ENCODE data around the gene GABBR2.
"Not testable (repeated sequence)": the region's sequence is repeated elsewhere in the genome, so short reads cannot be mapped to it uniquely, and the experiment has no call there.

The GABBR2 gene

DNA sequence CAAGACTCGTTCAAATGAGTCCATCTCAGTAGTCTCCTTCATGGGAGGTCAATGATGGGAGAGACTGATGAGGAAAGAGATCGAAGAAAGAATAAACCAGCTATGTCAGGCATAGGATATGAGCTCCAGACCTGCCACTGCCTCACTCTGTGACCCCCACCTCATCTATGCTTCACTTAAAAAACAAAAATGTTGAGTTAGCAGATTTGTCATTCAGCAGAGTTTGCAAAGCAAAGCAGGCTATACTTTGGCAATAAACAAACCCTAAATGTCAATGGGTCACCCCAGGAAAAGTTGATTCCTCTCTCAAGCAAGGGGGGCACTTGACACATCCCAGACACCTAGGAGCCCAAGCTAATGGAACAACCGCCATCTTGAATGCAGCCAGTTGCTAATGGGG is 117.0 kb downstream of the GABBR2 start:
- no peak for DNase-seq

DNA sequence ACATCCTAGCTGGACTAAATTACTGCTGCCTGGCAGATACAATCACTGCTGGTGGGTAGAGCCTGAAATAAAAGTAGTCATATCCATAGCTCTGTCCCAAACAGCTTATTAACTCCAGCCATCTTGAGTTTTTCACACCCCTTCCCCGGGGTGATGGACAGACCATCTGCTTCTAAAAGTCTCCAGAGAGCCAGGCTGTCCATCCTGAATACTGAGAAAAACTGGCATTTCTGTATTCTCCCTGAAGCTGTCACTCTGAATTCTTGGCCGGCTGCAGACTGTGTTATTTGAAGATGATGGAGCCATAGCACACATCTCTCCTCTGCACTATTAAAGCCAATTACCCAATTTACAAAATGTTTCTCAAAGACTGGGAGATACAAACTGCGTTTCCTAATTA is 118.6 kb downstream of the GABBR2 start:
- DNase-seq, result no peak

GRCh38 chr9:98589102-98589501 is 119.6 kb downstream of the GABBR2 start:
- no peak for DNase-seq

- not testable (repeated sequence) for DNase-seq
These were observed 123.8 kb downstream of the GABBR2 start for GRCh38 chr9:98584853-98585438.

DNA sequence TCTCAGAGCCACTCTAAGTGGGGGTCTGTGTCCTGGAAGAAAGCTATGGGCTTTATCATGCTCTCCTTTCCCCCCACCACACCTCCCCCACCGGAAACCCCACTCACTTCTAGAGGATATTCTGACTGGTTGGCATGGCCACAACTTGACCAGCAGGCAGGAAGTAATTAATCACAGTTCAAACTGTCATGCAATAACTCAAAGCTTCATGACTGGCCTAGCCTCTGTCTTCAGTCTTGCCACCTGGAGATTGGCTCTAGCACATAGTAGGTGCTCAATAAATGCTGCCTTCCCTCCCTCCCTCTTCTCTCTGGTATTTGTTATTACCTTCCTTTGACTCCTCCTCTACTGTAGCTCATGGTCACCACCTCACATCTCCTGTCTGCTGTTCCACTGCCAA is 124.7 kb downstream of the GABBR2 start:
- DNase-seq, result peak; percentile 61

- DNase-seq, result no peak
These were observed 125.3 kb downstream of the GABBR2 start for GRCh38 chr9:98583417-98583816.

DNA sequence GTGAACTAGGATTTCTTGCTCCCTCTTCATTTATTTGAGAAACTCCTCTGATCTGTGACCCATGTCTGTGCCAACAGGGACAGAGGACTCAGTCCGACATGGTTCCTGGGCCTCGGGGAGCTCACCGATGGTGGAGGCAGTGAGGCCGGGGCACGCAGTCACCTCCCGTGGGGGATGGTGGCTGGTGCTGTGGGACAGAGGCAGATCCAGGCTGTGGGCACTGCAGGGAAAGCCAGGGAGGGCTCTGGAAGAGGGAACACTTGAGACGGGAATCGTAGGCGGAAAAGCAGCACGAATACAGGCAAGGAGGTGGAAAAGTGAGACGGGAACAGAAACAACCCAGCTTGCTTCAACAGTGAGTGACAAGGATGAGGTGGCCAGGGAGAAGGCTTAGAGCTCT is 127.8 kb downstream of the GABBR2 start:
- no peak for DNase-seq

DNA sequence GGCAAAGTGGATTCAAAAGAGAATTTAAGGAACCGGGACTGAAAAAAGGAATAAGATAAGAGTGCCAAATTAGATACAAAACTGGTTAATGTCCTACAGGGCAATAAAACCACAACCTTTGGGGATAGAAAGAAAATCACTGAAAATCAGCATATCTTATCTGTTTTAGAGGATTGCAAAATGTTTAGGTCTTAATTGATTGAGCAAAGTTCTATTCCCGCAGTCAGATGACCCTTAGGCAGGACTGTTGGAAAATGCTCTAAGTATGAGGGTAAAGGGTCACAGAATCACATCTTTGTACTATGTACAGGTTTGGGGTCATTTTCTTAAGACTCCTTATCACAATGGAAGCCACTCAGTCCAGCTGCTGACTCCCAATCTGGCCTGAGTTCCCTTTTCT is 129.0 kb downstream of the GABBR2 start:
- DNase-seq, result no peak

- DNase-seq, result no peak
These were observed 131.3 kb downstream of the GABBR2 start for GRCh38 chr9:98577446-98577845.

GRCh38 chr9:98576859-98577258 is 131.9 kb downstream of the GABBR2 start:
- DNase-seq, result no peak

DNA sequence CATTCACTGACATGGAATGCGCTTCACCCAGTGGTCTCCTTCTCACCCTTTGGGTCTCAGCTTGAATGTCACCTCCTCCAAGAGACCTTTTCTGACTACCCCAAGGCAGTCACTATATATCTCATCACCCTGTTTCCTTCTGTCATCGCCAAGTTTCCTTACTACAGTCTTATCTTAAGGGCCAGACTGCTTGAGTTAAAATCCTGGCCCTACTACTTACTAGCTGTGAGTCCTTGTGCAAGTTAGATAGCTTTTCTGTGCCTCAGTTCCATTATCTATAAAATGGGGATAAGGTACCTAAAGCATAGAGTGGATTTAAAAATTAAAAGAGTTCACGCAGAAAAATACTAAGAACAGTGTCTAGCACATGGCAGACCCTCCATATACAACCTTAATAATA is 132.4 kb downstream of the GABBR2 start:
- DNase-seq, result no peak

DNA sequence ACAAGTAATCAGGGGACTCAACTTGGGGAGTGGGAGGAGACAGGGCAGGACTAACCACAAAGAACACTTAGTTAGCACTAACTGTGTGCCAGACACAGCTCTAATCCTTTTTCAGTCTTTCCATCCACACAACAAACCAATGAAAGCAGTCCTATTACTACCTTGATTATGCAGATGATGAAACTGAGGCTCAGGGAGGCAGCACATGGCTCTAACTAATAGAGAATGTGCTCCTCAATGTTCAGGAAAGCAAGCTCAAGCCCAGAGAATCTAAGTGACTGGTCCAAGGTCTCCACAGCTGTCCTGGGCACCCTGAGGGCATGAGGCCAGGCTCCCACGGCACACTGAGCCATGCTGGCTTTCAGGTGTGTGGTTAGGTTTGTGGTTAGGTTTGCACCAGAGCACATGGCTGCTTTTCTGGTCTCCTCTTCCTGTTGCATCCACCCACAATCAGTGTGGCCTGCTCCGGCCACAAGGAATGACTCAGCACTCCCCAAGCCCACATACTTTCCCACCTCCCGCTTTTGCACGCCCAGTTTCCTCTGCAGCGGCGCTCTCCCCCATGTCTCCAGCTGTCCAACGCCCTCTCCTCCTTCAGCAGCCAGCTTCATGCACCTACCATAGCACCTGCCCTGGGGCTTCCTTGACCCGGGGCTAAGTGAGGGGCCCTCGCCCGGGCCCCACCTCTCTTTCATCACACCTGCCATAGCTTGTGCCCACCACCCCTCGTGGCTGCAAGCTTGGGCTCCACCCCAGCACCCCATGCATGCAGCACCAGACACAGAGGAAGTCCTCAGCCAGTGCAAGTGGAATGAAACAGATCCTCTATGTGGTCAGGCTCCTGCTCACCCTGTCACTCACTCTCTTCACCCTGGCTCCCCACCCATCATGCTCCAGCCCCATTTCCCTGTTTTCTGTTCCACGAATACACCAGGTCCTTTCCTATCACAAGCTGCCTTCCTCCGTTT is 133.1 kb downstream of the GABBR2 start:
- DNase-seq, result peak; percentile 94

- DNase-seq, result no peak
These were observed 134.9 kb downstream of the GABBR2 start for GRCh38 chr9:98573749-98574278.

DNA sequence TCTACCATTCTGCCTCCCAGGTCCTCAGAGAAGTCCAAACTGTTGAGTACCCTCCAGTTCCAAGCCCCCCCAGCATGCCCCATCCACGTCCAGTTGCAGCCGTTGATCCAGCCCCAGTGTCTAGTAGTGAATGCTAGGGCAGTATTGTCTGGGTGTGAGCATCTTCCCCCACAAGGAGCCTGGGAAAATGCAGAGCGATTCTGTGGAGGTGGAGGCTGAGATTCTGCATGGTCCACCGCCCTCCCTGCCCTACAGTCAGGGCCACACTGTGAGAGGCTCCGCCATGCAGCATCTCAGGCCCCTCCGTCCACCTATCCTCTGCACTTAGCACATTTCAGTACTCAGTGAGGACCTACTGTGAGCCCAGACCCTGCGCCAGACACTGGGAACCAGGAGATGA is 135.9 kb downstream of the GABBR2 start:
- no peak for DNase-seq

GRCh38 chr9:98572054-98572627 is 136.6 kb downstream of the GABBR2 start:
- no peak for DNase-seq

DNA sequence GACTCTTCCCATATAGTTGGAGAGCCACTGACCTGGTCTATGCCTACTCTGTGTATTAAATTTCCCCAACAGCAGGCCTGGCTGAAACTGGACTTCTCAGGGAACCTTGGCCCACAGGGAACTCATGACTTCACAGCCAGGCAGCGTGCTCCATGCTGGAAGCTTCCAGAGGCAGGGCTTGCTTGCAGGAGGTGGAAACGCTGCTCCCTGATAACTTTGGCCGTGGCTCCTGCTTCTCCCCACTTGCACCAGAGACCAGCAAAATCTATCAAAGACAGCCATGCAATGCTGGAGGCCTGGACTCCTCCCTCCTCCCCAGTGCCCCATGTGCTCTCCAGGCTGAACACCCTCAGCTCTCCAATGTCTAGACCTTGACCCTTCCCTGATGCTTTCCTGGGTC is 137.1 kb downstream of the GABBR2 start:
- DNase-seq, result no peak

DNA sequence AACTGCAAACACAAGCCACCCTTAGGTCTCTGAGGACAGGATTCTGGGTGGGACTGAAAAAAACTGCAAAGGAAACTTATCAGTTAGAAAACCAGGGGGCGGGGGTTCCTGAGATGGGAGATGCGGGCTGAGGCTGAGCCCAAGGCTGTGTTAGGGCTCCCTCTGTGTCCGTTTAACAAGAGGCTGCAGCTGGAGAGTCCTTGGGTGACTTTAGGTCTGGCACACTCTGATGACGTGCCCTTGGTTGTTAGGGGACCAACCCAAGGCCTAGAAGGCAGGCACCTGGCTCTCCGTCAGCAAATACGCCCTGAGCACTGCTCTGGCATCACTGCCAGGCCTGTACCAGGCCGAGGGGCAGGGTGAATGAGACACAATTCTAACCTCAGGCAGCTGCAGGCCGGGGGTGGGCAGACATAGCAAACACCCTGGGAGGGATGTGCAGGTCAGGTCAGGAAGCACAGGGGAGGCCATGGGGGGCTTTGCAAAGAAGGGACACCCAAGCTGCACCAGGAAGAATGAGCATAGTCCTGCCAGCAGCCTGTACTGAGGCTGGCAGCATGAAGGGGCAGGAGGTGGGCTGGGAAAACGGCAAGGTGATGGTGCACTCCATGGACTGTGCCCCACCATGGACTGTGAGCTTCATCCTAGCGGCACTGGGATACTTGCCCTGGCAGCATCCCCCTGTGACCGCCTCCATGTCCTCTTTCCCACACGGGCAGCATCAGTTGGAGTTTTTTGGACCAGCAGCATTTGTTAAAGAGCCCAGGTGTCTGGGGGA is 137.9 kb downstream of the GABBR2 start:
- no peak for DNase-seq

DNA sequence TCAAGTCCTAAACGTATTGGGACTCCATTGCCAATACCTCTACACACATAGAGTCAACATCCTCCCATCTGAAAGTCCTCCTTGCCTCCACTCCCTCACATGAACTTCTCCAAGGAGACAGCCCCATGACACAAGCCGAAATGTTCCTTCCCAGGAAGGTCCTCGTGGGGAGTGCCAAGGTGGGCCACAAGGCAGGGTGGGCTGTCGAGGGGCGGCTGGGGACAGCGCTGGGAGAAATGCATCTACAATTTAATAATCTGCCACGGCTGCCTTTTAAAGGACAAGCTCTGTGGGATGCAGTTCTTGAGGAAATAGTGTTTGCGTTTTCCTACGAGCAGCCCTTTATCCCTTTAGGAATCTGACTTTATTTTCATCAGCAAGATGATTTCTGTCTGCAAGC is 138.7 kb downstream of the GABBR2 start:
- no peak for DNase-seq

DNA sequence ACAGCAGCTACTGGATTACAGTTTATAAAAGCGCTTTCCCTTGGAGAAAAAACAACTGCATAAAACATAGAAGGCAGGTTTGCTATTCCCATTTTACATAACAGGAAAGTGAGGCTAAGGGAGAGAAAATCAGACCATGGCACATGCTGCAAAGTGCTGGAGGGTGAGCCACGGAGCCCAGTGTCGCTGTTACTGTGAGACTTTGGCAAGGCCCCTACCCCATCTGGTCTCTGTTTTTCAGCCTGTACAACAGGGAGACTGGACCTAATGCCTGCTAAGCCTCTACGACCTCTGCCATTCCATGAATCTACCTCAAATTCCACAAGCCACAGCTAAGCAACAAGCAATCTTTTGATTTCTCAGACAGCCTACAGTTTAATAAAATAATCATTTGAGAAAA is 139.2 kb downstream of the GABBR2 start:
- no peak for DNase-seq

- DNase-seq, result no peak
These were observed 139.7 kb downstream of the GABBR2 start for GRCh38 chr9:98568909-98569469.

- DNase-seq, result no peak
These were observed 140.4 kb downstream of the GABBR2 start for GRCh38 chr9:98568234-98568908.

All from MV-4-11 (cell line).